HepG2 (cell line): ENCODE measurements around the gene SVOPL. TPM values are rescaled to one million over a fixed set of nuclear protein-coding genes. Genes with fewer than 3 reads are reported as not detected.

Experiments
- ATAC-seq: fragments of 200-7000 bp; cut with Tn5 transposase; 3 replicates; pipeline ENCODE4 v1.9.1; 2020; ENCODE audit warnings: mild to moderate bottlenecking, moderate library complexity
- BruUV-seq: library from RNA; stranded (reverse); fragments of 400-500 nt; replicated peaks from 2 replicates; lab custom pipeline; 2021; lab: Mats Ljungman, UMichigan
- CTCF ChIA-PET: fragments of 300-600 bp; formaldehyde crosslinking; extraction: SDS; loops from one replicate; lab custom pipeline; 2021; ENCODE audit warnings: low total read pairs, inconsistent platforms, low intra/inter-chr PET ratio; lab: Yijun Ruan, JAX
- POLR2A ChIA-PET: fragments of 350-600 bp; sonication (Branson Sonifier 250); formaldehyde crosslinking; loops from one replicate; lab custom pipeline; 2020; ENCODE audit warnings: antibody characterized with exemption, inconsistent platforms; lab: Yijun Ruan, JAX
- DNase-seq: peaks from one replicate; pipeline ENCODE4 v3.0.0-alpha.2; 2015; ENCODE audit warnings: low spot score
- FAIRE-seq: peaks from 3 replicates; lab custom pipeline; 2011; peaks lifted over from hg19 to GRCh38; lab: Jason Lieb, UNC
- H2AFZ ChIP-seq: one replicate; pipeline ENCODE4 v1.6.1; 2011; ENCODE audit warnings: low read length, inconsistent platforms
- H3K27ac ChIP-seq: fragments of 300-600 bp; 3 replicates; pipeline ENCODE4 v1.8.0; 2011; ENCODE audit warnings: mixed run types, mild to moderate bottlenecking, mixed read lengths, low read length, inconsistent platforms; ENCODE audit not compliant: insufficient read depth; ENCODE audit errors: extremely low read length
- H3K27me3 ChIP-seq, 2 experiments: fragments of 200-600 bp in 1 of 2; 2 replicates in 1 of 2; 3 replicates in 1 of 2; pipeline versions ENCODE4 v1.6.0 to v1.8.0; 2011; ENCODE audit warnings: low read length in 2 of 2, mild to moderate bottlenecking in 2 of 2, moderate library complexity in 2 of 2, inconsistent platforms in 1 of 2; ENCODE audit not compliant: insufficient read depth in 2 of 2, control insufficient read depth in 1 of 2
- H3K36me3 ChIP-seq, 2 experiments: fragments of 200-600 bp in 1 of 2; replicated peaks in 1 of 2; 2 replicates in 1 of 2; 3 replicates in 1 of 2; pipeline versions ENCODE4 v1.5.1 to v1.8.0; 2011; ENCODE audit warnings: low read length in 2 of 2, inconsistent platforms in 1 of 2; ENCODE audit not compliant: insufficient read depth in 2 of 2, control insufficient read depth in 1 of 2
- H3K4me1 ChIP-seq: 2 replicates; pipeline ENCODE4 v1.5.1; 2012; ENCODE audit warnings: low read length, inconsistent platforms; ENCODE audit not compliant: insufficient read depth
- H3K4me2 ChIP-seq: 2 replicates; pipeline ENCODE4 v1.6.0; 2011; ENCODE audit warnings: low read depth, low read length, inconsistent platforms
- H3K4me3 ChIP-seq, 3 experiments: fragments of 200-600 bp in 1 of 3; sonication (generic), shearing (Covaris generic) in 1 of 3; replicated peaks in 1 of 3; 2 replicates each; pipeline ENCODE4 v1.5.1; 2011 to 2016; ENCODE audit warnings: low read length in 3 of 3, inconsistent platforms in 2 of 3, low read depth in 2 of 3, mild to moderate bottlenecking in 2 of 3, control low read depth in 1 of 3, mixed read lengths in 1 of 3; ENCODE audit not compliant: insufficient read depth in 1 of 3
- H3K79me2 ChIP-seq: one replicate; pipeline ENCODE4 v1.6.1; 2011; ENCODE audit warnings: low read length, inconsistent platforms; ENCODE audit not compliant: insufficient read depth
- H3K9ac ChIP-seq: 2 replicates; pipeline ENCODE4 v1.6.0; 2011; ENCODE audit warnings: mild to moderate bottlenecking, low read depth, low read length, inconsistent platforms; ENCODE audit not compliant: insufficient read depth
- H3K9me3 ChIP-seq: 2 replicates; pipeline ENCODE4 v1.5.1; 2012; ENCODE audit warnings: mild to moderate bottlenecking, low read length
- H4K20me1 ChIP-seq: 2 replicates; pipeline ENCODE4 v1.6.0; 2011; ENCODE audit warnings: inconsistent platforms, mild to moderate bottlenecking, low read length, moderate library complexity; ENCODE audit not compliant: insufficient read depth
- ATF1 ChIP-seq: IDR thresholded peaks from 2 replicates; pipeline ENCODE4 v1.6.1; 2016; ENCODE audit warnings: mild to moderate bottlenecking, control low read depth
- HNF4G ChIP-seq, 2 experiments: sonication (generic) in 1 of 2; formaldehyde crosslinking in 1 of 2; IDR thresholded peaks; 2 replicates each; pipeline versions ENCODE4 v1.4.0 to v1.6.1; 2011 to 2020; ENCODE audit warnings: borderline replicate concordance in 2 of 2, low read depth in 2 of 2, mild to moderate bottlenecking in 2 of 2, low read length in 1 of 2, missing genetic modification reagents in 1 of 2, moderate library complexity in 1 of 2
- HOXA3 ChIP-seq: sonication (generic); formaldehyde crosslinking; IDR thresholded peaks from 2 replicates; pipeline ENCODE4 v1.5.0; 2020; ENCODE audit warnings: missing genetic modification reagents
- KAT2B ChIP-seq: fragments of 150-350 bp; IDR thresholded peaks from 2 replicates; pipeline ENCODE4 v1.6.1; 2014; ENCODE audit warnings: low read depth, low read length, borderline replicate concordance
- MAF1 ChIP-seq: sonication (generic); formaldehyde crosslinking; IDR thresholded peaks from 2 replicates; pipeline ENCODE4 v1.5.0; 2020; ENCODE audit warnings: missing genetic modification reagents, borderline replicate concordance
- NR2C2 ChIP-seq: sonication (generic); formaldehyde crosslinking; IDR thresholded peaks from 2 replicates; pipeline ENCODE4 v1.4.0; 2020; ENCODE audit warnings: missing genetic modification reagents, mild to moderate bottlenecking, moderate library complexity, borderline replicate concordance
- NR2F1 ChIP-seq, 2 experiments: fragments of 450-650 bp in 1 of 2; formaldehyde crosslinking in 1 of 2; IDR thresholded peaks; 2 replicates each; pipeline versions ENCODE4 v1.5.0 to v1.6.1; 2016 to 2020; ENCODE audit warnings: mild to moderate bottlenecking in 1 of 2, missing compliant biosample characterization in 1 of 2, missing genetic modification reagents in 1 of 2, moderate library complexity in 1 of 2
- NR2F6 ChIP-seq, 2 experiments: IDR thresholded peaks; 2 replicates each; pipeline ENCODE4 v1.6.1; 2016; ENCODE audit warnings: antibody characterized with exemption in 1 of 2, mild to moderate bottlenecking in 1 of 2
- POLR2AphosphoS5 ChIP-seq: IDR thresholded peaks from 2 replicates; pipeline ENCODE4 v1.6.1; 2012; ENCODE audit warnings: low read depth, low read length
- RAD51 ChIP-seq: fragments of 450-650 bp; IDR thresholded peaks from 2 replicates; pipeline ENCODE4 v1.6.1; 2016; ENCODE audit warnings: borderline replicate concordance
- SP140L ChIP-seq: sonication (generic); formaldehyde crosslinking; IDR thresholded peaks from 2 replicates; pipeline ENCODE4 v1.4.0; 2020; ENCODE audit warnings: missing genetic modification reagents, borderline replicate concordance
- STAT5B ChIP-seq: sonication (generic); formaldehyde crosslinking; IDR thresholded peaks from 2 replicates; pipeline ENCODE4 v1.4.0; 2020; ENCODE audit warnings: missing genetic modification reagents
- TCF7 ChIP-seq: sonication (generic); IDR thresholded peaks from 2 replicates; pipeline ENCODE4 v1.6.1; 2016; ENCODE audit warnings: antibody characterized with exemption, low read depth
- ZFP36L2 ChIP-seq: sonication (generic); formaldehyde crosslinking; IDR thresholded peaks from 2 replicates; pipeline ENCODE4 v1.4.0; 2020; ENCODE audit warnings: missing genetic modification reagents
- ZNF253 ChIP-seq: sonication (generic); formaldehyde crosslinking; IDR thresholded peaks from 2 replicates; pipeline ENCODE4 v1.8.0; 2022; ENCODE audit warnings: mild to moderate bottlenecking, missing genetic modification reagents, borderline replicate concordance
- ZNF432 ChIP-seq: sonication (generic); formaldehyde crosslinking; IDR thresholded peaks from 2 replicates; pipeline ENCODE4 v1.5.0; 2020; ENCODE audit warnings: missing genetic modification reagents, mild to moderate bottlenecking, borderline replicate concordance
- ZNF563 ChIP-seq: sonication (generic); formaldehyde crosslinking; IDR thresholded peaks from 2 replicates; pipeline ENCODE4 v1.8.0; 2022; ENCODE audit warnings: mild to moderate bottlenecking, moderate library complexity, missing genetic modification reagents
- ZNF777 ChIP-seq: sonication (generic); formaldehyde crosslinking; IDR thresholded peaks from 2 replicates; pipeline ENCODE4 v1.4.0; 2020; ENCODE audit warnings: missing genetic modification reagents
- ZUFSP ChIP-seq: sonication (generic); formaldehyde crosslinking; IDR thresholded peaks from 2 replicates; pipeline ENCODE4 v1.9.0; 2021; ENCODE audit warnings: missing genetic modification reagents, mild to moderate bottlenecking, borderline replicate concordance
- WGBS: methylation state at CpG from one replicate; pipeline ENCODE4 v1.1.6; 2017; ENCODE audit warnings: low lambda C conversion rate; 5-methylcytosine and 5-hydroxymethylcytosine counted together
- in situ Hi-C: cut with HindIII; loops from 2 replicates; pipeline ENCODE4 v1.10.0; 2017; ENCODE audit warnings: low pct_unique_long_range_greater_than_20kb; ENCODE audit not compliant: extremely low pct_ligation_motif_present
- intact Hi-C: fragments of 100-400 bp; cut with micrococcal nuclease; formaldehyde crosslinking; loops from one replicate; pipeline ENCODE4 v1.10.0; 2022; ENCODE audit not compliant: unreplicated experiment
- polyA plus RNA-seq, 8 experiments: library from polyadenylated mRNA; depleted of rRNA in 3 of 8; stranded (reverse) in 7 of 8; unstranded in 1 of 8; fragments of >200 nt; fragmentation: Illumina TruSeq in 4 of 8; extraction: Trizol in 4 of 8; gene quantifications; 2 replicates each; pipeline versions ENCODE4 v1.2.1 to v1.2.3, GENCODE V29; 2011 to 2016; ENCODE audit warnings: low read depth in 4 of 8, missing spikeins in 1 of 8, mixed read lengths in 1 of 8; ENCODE audit not compliant: insufficient read depth in 1 of 8
- total RNA-seq, 5 experiments: library from RNA; depleted of rRNA; stranded (reverse); fragments of >200 nt; fragmentation: Illumina TruSeq; extraction: Trizol; gene quantifications; 2 replicates each; pipeline ENCODE4 v1.2.3, GENCODE V29; 2016; ENCODE audit warnings: low read depth in 1 of 5
- TF ChIP-seq, protein P1 (sequence below): sonication (generic); formaldehyde crosslinking; IDR thresholded peaks from 2 replicates; pipeline ENCODE4 v1.4.0; 2020; ENCODE audit warnings: missing genetic modification reagents

The SVOPL gene
- total and polyA plus RNA-seq, 2 of the 13 experiments (the other 11 are each of a cell fraction or from before 2014, with no cell fraction given), result not detected

GRCh38 chr7:138607216-138608126, 93.7 kb downstream of the SVOPL start:
- H3K27ac ChIP-seq, result no peak overlapping the region
- no peaks in the 10 kb centered on the region for H3K79me2 ChIP-seq
- DNase-seq (no peak), FAIRE-seq (no peak), ATAC-seq (no peak)
- H3K4me2 ChIP-seq, result no peak overlapping the region
- H4K20me1 ChIP-seq, result no peaks in the 10 kb centered on the region
- in situ Hi-C loops, result no loop called here
- BruUV-seq, result no TSS peak
- intact Hi-C loops, result no loop called here
- no peak overlapping the region for H3K9ac ChIP-seq
- no peak overlapping the region for H3K4me3 ChIP-seq
- no peaks in the 10 kb centered on the region for H3K36me3 ChIP-seq
- POLR2A ChIA-PET, result no interaction called here
- H3K4me1 ChIP-seq, result peaks cover 40% of the 10 kb centered on the region
- peak; percentile 25; the same call in 1 of the 2 replicates for TF ChIP-seq NR2C2 (CRISPR knock-in tag)
- no peak for TF ChIP-seq ZNF432 (CRISPR knock-in tag)
- no peak for TF ChIP-seq ZNF777 (CRISPR knock-in tag)
- no peak for TF ChIP-seq MAF1 (CRISPR knock-in tag)
- no peak for TF ChIP-seq RAD51
- TF ChIP-seq TCF7, result no peak
- no peak for TF ChIP-seq STAT5B (CRISPR knock-in tag)
- no peak for TF ChIP-seq ZUFSP (CRISPR knock-in tag)
- no peak for TF ChIP-seq ATF1 (CRISPR knock-in tag)
- no peak for TF ChIP-seq ZFP36L2 (CRISPR knock-in tag)
- TF ChIP-seq SP140L, result no peak
- no peak for TF ChIP-seq ZNF563 (CRISPR knock-in tag)
- no peak for TF ChIP-seq POLR2AphosphoS5
- no peak for TF ChIP-seq HOXA3 (CRISPR knock-in tag)
- 0 out of 2 replicates have a peak, but pooled peaks have one; percentile 23 for TF ChIP-seq HNF4G (IDR thresholded peaks at IDR 0.05; ENCODE audit: borderline replicate concordance, low read depth, low read length)
- TF ChIP-seq HNF4G (CRISPR knock-in tag; IDR thresholded peaks at IDR 0.05; ENCODE audit: borderline replicate concordance, low read depth), result no peak
- TF ChIP-seq, protein P1, sequence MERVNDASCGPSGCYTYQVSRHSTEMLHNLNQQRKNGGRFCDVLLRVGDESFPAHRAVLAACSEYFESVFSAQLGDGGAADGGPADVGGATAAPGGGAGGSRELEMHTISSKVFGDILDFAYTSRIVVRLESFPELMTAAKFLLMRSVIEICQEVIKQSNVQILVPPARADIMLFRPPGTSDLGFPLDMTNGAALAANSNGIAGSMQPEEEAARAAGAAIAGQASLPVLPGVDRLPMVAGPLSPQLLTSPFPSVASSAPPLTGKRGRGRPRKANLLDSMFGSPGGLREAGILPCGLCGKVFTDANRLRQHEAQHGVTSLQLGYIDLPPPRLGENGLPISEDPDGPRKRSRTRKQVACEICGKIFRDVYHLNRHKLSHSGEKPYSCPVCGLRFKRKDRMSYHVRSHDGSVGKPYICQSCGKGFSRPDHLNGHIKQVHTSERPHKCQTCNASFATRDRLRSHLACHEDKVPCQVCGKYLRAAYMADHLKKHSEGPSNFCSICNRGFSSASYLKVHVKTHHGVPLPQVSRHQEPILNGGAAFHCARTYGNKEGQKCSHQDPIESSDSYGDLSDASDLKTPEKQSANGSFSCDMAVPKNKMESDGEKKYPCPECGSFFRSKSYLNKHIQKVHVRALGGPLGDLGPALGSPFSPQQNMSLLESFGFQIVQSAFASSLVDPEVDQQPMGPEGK (CRISPR knock-in tag), result no peak
- peak; percentile 91 for TF ChIP-seq KAT2B
- 0 out of 4 replicates have a peak, but pooled peaks of 1 of the 2 experiments have one; percentile 9 for TF ChIP-seq NR2F1 (CRISPR knock-in tag; IDR thresholded peaks at IDR 0.05)
- TF ChIP-seq ZNF253 (CRISPR knock-in tag), result no peak
- 0 out of 2 replicates have a peak, but pooled peaks have one; percentile 13 for TF ChIP-seq NR2F6 (IDR thresholded peaks at IDR 0.05)
- 0 out of 2 replicates have a peak, but pooled peaks have one; percentile 25 for TF ChIP-seq NR2F6 (CRISPR knock-in tag; IDR thresholded peaks at IDR 0.05)
- no peak overlapping the region for H2AFZ ChIP-seq
- H3K9me3 ChIP-seq, result no peaks in the 10 kb centered on the region
- no peaks in the 10 kb centered on the region for H3K27me3 ChIP-seq
- CTCF ChIA-PET, result no interaction called here
- WGBS, result 69% methylated on average over 11 of the region's 11 CpGs
